Endothelial cell of hepatic sinusoid (primary cell): ENCODE data around the gene CFC1B.
"Not testable (repeated sequence)": the region's sequence is repeated elsewhere in the genome, so short reads cannot be mapped to it uniquely, and the experiment has no call there.

Experiments used
- in situ Hi-C: cut with HindIII; loops from 2 replicates; pipeline ENCODE4 v1.10.0; 2017; ENCODE audit warnings: low sequenced_read_pairs

The CFC1B gene

GRCh38 chr2:130520992-130521391 is at the start of gene CFC1B:
TSS of gene CFC1B (plus strand) at chr2:130521222. CDS start at chr2:130521485, 263 bp downstream.
- in situ Hi-C loops, result not testable (repeated sequence)

- in situ Hi-C loops, result not testable (repeated sequence)
These were observed 29.9 kb upstream of the CFC1B start for GRCh38 chr2:130491073-130491472.

- in situ Hi-C loops, result not testable (repeated sequence)
These were observed 11.8 kb upstream of the CFC1B start, which contains the start of gene POTEI for GRCh38 chr2:130509228-130509627. TSS of gene POTEI (minus strand) at chr2:130509328. CDS start at chr2:130509235, 93 bp downstream.

- in situ Hi-C loops, result not testable (repeated sequence)
These were observed 9.9 kb upstream of the CFC1B start for GRCh38 chr2:130510807-130511746.

- in situ Hi-C loops, result not testable (repeated sequence)
These were observed 9.1 kb upstream of the CFC1B start for GRCh38 chr2:130511747-130512451.

GRCh38 chr2:130518516-130519106 is 2.4 kb upstream of the CFC1B start:
- in situ Hi-C loops, result not testable (repeated sequence)

- in situ Hi-C loops, result not testable (repeated sequence)
These were observed 1.4 kb downstream of the CFC1B start for GRCh38 chr2:130522390-130522789.

GRCh38 chr2:130527365-130527967 is 6.4 kb downstream of the CFC1B start:
- in situ Hi-C loops, result not testable (repeated sequence)

- in situ Hi-C loops, result not testable (repeated sequence)
These were observed 8.5 kb downstream of the CFC1B start for GRCh38 chr2:130529545-130529944.

- in situ Hi-C loops, result not testable (repeated sequence)
These were observed 9.2 kb downstream of the CFC1B start for GRCh38 chr2:130530212-130530611.

- in situ Hi-C loops, result not testable (repeated sequence)
These were observed 10.2 kb downstream of the CFC1B start for GRCh38 chr2:130531225-130531624.

- in situ Hi-C loops, result not testable (repeated sequence)
These were observed 10.7 kb downstream of the CFC1B start for GRCh38 chr2:130531672-130532071.

GRCh38 chr2:130536654-130537053 is 15.6 kb downstream of the CFC1B start:
- in situ Hi-C loops, result not testable (repeated sequence)

GRCh38 chr2:130538271-130538670 is 17.2 kb downstream of the CFC1B start:
- in situ Hi-C loops, result not testable (repeated sequence)

- in situ Hi-C loops, result not testable (repeated sequence)
These were observed 21.8 kb downstream of the CFC1B start for GRCh38 chr2:130542789-130543188.

- in situ Hi-C loops, result not testable (repeated sequence)
These were observed 22.9 kb downstream of the CFC1B start for GRCh38 chr2:130543785-130544528.

GRCh38 chr2:130544978-130545377 is 24.0 kb downstream of the CFC1B start:
- in situ Hi-C loops, result not testable (repeated sequence)

- in situ Hi-C loops, result not testable (repeated sequence)
These were observed 27.4 kb downstream of the CFC1B start for GRCh38 chr2:130548418-130548817.

GRCh38 chr2:130549475-130549874 is 28.5 kb downstream of the CFC1B start:
- in situ Hi-C loops, result not testable (repeated sequence)

GRCh38 chr2:130554178-130554577 is 33.2 kb downstream of the CFC1B start:
- in situ Hi-C loops, result not testable (repeated sequence)
